HL-60/S4 (cell line): ENCODE measurements around the gene SCG2.
"Not testable (repeated sequence)": the region's sequence is repeated elsewhere in the genome, so short reads cannot be mapped to it uniquely, and the experiment has no call there.

Source experiments
- in situ Hi-C: fragments of 300-500 bp; cut with MboI; formaldehyde crosslinking; loops from 2 replicates; pipeline ENCODE4 v1.14.3; 2022; ENCODE audit warnings: low sequenced_read_pairs

The SCG2 gene

DNA sequence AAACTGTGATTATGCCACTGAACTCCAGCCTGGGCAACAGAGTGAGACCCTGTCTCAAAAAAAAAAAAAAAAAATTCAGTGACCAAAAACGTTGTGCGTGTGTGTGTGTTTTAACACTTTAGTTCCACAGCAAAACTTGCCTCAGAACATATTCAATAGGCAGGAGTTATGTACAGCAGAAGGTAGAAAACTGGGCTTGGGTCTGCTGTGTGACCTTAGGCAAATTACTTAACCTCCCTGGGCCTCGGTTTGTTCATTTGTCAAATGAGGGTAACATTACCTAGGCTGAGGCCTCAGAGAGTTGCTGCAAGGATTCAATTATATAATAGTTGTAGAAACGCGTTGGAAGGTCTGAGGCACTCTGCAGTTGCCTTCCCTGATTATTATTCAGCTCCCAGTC is 10.3 kb upstream of the SCG2 start:
- in situ Hi-C loops: no loop called here

DNA sequence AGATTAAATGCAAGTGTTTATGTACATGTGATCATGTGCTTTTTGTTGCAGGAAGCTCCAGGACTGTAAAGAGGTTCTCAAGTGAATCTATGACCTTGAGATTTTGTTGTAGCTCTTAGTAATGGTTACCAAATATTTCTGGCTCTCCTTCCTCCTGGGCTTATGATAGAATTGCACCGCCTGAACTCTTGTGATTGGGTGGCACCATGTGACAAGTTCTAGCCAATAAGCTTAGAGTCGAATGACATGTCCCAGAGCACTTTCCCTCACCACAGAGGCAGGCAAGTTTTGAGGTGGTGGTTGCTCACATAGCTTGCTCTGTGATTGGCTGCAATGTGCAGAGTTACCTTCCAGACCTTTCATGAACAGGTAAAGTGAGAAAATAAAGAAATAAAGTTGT is 8.9 kb upstream of the SCG2 start:
- in situ Hi-C loops: no loop called here

DNA sequence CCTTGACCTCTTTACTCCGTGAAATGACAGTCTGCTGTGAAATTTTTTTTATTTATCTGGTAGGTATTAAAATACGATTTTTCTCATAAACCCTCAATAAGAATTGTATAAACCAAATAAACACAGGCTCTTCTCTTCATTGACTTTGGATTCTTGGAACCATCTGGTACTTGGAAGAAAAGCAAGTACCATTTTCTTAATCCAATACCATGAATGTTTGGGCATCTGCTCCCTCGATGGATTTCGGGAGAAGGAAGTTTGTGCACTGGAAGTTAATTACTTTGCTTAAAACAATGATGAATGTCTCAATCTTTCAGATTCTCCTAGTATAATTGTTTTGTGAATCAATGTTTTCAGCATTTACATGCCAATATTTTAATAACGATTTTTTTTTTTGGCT is 5.3 kb upstream of the SCG2 start:
- in situ Hi-C loops: no loop called here

DNA sequence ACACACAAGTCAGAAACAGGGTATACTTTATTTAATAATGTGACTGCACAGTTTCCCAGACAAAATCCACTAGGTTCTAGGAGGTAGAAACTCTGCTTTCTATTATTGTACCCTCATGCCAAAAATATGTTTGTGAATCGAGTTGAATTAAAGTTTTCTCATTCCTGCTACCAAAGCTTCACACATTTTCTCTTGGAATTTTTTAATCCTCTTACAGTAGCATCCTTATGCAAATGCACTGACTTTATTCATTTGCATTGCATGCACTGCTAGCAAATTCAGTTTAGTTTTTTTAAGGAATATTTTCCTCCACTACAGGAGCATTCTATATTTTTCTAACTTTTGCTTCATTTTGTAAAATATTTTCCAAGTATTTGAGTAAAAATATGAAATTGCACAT is 4.8 kb upstream of the SCG2 start:
- in situ Hi-C loops: no loop called here

DNA sequence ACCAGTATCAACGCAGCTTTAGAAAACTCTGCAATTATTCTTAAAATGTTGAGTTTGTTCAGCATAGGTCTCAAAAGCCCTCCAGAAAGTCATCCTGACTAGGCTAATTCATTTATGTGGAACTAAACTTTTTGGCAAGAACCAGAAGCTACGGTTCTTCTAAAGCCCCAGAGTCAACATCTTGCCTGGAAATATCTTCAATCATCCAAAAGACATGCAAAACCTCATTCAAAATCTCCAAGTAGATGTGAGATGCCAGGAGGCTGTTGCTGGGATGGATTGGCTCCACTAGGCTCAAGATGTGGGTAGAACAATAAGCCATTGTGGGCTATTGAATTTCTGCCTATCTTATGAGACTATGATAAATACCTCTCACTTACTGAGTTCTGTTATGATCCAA is 2.1 kb upstream of the SCG2 start:
- in situ Hi-C loops: no loop called here

DNA sequence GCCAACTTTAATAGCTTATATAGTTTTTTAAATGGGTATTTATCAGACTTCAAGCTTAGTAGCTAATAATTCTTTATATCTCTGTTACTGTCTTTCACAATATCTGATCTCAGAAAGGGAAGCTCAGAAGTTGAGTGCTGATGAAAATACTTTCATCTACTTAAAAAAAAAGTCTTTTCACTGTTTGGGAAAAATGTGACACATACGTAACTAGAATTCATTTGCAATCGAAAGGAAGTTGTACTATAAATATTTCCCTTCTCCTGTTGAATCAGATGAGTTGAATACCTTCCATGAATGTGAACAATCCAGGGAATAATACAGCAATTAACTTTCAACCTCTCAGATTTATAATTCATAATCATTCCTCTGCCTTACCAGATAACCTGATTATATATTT is 811 bp upstream of the SCG2 start:
- in situ Hi-C loops: no loop called here

DNA sequence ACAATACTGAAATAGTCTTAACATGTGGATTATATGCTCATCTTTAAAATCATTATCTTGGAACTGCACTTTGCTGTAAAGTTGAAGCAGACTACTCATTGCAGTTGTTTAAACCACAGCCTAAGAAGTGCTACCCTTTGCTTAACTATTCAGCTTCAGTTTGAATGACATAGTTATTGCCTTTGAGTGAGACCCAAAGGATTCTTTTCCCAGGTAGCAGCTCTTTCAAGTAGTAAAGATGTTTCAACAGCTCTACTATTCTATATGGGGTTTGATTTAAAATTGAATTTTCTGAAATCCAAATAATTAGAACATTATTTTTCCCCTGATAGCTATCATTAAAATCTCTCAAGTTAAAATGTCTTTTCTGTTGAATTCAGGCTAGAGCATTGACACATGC is 1.1 kb downstream of the SCG2 start:
- in situ Hi-C loops: no loop called here

DNA sequence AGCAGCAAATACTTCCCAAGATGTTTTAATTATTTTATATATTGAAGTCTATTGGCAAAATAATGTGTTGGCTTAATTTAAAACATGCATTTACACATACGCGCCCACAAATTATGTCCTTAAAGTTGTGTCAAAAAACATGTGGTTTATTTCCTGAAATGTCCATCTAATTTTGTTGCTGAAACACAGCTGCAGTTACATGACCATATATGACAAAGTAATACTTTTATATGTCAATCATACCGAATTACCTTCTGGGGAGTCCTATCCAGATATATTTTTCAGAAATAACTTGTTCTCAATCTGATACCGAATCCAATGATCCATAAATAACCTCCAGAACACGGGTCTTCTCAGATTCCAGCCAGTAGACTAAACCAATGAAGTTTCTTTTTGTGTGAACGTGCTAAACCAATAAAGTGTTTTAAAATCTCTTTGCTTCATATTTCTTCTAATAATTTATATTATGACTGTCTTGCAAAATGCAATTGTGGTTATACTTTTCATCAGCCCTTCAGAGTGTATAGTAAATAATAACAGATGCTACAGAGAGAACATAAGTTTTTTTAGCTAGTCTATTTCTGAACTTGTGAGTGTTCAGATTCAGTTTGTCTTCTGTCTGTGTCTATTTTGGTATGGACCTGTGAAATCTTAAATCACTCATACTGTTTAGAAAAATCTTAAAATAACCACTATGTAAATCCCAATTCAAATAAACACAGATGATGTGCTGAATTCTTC is 2.4 kb downstream of the SCG2 start:
- in situ Hi-C loops: no loop called here

DNA sequence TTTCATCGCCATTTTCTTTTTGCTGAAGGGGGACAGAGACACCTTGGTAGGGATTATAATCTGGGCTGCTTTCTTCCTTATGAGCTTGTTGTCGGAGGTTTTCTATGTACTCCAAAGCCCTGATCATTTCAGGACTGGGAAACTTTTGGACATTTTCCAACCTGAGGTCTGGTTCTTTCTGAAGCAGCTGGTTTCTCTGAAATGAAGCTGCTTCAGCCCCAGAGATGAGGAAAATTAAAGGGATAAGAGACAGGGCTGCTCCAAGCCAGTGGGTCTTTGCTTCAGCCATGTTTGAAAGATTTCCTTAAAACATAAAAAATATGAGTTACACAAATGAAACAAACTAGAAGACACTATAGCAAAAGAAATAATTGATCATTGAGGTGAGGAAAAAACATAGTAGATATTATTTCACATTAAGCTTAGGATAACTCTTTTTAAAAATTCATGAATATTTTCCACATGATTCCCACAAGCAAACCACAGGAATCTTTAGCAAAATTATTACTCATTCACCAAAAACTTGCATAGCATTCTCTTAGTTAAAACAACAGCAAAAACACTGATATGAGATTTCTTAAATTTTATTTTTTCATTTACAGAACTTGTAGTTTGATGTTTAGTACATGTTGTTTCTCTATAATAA is 3.0 kb downstream of the SCG2 start:
- in situ Hi-C loops: no loop called here

DNA sequence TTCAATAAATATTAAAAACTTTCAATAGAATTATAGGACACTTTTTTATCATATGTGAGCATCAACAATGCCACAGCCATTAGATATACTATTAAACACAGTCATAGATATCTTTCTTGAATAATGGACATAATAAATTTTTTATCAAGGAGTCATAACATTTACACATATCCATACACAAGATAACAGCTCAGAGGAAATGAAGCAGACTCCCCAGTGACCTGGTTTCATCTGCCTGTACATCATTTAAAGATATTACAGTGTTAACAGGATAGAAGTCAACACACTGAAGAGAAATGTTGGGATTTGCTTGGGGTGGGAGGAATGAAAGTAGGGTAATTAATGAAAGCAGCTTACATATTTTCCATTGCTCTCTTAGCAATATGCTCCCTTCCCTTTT is 5.1 kb downstream of the SCG2 start:
- in situ Hi-C loops: no loop called here

DNA sequence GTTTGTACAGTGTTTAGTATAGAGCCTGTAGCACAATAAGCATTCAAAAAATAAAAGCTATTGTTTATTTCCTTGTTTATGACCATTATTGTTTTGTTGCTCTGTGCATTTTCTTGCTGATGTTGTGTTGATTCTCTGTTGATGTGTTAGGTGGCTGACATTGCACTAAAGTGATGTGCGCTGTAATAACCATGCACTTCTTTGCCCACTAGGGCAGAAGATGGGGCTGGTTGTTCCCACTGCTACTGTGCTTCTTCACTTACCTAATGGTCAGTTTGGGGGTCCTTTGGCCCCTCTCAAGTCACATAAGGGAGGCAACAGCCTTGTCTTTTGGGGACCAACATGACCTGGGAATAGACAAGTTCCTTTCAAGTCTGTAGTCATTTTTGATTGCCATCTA is 6.0 kb downstream of the SCG2 start:
- in situ Hi-C loops: no loop called here

DNA sequence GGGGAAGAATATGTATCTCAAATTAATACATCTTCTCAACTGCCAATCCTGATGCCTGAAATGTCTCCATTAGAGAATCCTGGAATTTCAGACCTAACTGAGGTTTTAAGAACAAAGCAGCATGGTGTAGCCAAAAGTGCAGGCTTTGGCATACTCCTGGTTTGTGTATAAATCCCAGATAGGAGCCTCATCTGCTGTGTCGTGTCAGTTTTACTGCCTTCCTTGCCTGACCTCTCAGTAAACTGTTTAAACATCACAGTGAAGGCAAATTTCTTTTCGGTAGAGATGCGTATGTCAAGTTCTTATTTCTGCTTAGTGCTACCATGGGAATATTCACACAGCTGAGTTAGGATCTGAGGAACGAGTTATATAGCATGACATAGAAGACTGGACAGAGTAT is 7.3 kb downstream of the SCG2 start:
- in situ Hi-C loops: no loop called here

DNA sequence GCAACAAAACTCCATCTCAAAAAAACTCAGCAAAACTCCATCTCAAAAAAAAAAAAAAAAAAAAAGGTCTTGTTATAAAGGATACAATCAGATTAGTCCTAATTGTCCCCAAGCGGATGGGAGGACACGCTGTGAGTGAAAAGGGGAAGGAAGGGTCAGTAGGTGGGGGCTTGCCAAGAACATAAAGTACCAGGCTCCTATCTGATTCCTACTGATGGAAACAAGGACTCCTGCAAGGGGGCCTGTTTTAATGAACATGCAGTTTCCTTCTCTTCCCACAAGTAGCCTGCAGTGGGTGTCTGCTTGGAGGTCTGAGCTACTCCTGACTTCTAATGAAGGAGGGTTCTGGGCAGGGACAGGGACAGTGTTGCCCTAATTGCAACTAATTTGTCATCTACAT is 7.9 kb downstream of the SCG2 start:
- in situ Hi-C loops: no loop called here

DNA sequence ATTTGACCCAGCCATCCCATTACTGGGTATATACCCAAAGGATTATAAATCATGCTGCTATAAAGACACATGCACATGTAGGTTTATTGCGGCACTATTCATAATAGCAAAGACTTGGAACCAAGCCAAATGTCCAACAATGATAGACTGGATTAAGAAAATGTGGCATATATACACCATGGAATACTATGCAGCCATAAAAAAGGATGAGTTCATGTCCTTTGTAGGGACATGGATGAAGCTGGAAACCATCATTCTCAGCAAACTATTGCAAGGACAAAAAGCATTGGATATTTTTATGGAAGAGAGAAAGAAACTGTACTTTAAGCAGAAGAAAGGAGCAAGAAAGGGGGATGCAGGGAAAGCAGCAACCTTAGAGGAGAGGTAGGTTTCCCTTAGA is 9.5 kb downstream of the SCG2 start:
- in situ Hi-C loops: not testable (repeated sequence)

DNA sequence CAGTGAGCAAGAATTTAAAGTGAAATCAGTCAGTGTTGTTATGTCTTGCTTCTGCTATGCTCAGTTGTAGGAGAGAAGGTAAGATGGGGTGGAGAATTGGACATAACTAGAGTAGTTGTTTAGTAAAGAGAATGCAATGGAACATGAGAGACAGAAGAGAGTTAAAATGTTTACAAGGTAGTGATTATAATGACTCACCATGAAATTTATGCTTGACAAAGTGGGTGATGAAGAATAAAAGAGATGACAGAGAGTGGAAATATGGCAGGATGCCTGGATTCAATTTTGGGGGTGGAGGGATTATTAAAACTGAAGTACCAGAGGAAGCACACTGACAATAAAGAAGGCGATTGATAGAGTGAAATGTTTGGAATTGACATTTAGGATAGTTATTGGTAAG is 10.6 kb downstream of the SCG2 start:
- in situ Hi-C loops: no loop called here

DNA sequence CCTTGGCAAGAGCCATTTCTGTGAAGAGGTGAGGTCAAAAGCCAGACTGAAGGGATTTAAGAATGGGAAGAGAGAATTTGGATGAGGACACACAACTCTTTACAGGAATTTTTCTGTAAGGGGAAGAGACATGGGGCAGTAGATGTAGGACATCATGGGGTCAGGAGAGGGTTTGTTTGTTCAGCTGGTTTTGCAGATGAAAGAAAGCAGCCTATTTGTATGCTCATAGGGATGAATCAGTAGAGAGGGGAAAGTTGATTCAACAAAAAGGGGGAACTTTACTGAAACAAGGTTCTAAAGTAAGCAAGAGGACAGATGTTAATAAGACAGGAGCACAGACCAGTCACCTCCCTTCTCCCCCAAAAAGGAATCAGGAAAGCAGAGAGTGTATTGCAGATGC is 11.2 kb downstream of the SCG2 start:
- in situ Hi-C loops: no loop called here

DNA sequence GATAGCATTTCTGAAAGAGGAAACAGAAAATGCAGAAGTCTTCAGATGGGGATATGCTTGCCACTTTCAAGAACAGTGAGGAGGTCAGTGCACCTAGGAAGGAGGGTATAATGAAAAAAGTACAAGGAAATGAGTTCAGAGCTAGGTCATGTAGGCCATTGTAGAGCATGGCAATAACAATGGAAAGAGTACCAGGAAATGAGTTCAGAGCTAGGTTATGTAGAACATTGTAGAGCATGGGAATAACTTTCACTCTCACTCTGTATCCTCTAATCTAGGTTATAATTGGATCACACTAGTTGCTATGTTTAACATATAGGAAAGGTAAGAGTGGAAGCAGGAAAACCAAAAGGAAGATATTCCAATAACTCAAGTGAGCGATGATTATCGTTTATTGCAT is 12.3 kb downstream of the SCG2 start:
- in situ Hi-C loops: no loop called here

DNA sequence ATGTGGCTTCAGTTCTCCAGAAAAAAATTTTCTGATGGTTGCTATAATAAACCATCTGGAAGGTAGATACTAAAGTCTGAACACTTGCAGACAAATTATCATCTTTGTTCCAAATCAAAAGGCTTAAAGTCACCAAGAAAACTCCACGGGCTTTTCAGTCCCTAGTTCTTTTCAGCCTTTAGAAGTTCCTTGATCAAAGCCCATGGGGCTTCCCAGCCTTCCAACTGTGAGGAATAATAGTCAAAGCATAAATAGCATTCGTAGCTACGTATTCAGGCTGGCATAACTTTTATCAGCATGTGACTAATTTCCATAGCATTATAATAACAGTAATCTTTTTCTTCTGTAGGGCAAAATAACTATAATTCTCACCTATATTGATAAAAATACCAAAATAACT is 13.9 kb downstream of the SCG2 start:
- in situ Hi-C loops: no loop called here

DNA sequence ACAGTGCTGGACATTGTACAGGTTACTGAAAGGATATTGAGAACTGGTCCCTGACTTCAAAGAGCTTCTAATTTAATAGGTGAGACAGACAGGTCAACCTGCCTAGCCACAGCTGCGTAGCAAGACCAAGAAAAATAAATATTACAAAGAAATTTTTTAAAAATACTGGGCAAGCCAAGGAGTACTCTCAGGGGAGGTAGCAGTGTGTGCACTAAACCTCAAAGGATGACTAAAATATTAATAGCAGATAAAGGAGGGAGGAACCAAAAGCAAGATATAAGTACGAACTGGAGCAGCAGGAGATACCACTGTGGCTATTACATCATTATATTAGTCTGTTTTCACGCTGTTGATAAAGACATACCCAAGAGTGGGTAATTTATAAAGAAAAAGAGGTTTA is 14.9 kb downstream of the SCG2 start:
- in situ Hi-C loops: no loop called here

DNA sequence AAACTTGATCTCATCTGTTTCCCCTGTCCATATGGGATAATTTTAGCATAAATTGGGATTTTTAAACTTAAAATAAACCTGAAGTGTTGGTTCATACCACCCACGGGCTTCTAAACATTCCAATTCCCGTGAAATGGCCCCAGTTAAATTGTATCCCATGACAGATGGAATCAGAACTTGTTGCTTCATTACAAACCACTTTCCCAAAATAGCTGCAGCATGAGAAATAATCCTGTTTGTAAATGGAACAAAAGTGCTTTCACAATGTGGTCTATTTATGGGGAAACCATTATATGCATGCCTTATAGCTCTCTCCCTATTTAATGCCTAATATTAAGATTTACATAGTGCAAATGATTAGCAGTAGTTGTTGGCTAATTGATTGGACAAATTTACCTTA is 15.9 kb downstream of the SCG2 start:
- in situ Hi-C loops: no loop called here

DNA sequence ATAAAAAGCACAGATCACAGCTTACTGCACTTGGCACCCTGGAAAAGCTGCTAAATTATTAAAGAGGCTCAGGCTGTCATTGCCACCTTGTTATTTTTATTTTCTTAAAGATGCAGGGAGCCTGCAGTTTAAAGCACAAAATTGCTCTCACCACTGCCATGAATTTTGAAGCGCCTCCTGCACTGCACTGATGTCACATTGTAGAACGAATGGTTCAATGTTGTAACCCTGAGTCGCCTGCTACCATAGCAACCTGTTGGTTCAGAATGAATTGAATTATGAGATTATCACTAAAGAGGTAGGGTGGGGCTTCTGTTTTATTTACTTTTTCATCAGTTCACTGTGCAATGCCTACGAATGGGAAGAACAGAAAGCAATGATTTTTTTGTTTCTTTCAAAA is 16.5 kb downstream of the SCG2 start:
- in situ Hi-C loops: no loop called here

DNA sequence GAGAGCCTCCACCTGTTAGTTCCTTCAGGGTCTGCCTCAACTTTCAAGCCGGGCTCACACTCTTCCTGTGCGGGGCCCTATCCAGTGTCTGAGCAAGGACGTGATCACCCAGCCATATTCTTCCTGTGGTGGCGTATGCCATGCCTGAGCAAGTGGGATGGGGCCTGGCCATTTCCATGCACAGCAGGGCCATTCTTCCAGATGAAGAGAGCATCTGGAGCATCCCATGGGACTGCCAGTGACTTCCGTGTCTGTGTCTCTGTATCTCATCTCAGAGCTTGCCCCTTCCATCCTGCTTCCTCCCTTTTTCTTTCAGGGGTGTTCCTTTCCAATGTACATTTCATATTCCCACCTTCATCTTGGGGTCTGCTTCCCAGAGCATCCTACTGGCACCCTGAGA is 20.2 kb downstream of the SCG2 start:
- in situ Hi-C loops: no loop called here

DNA sequence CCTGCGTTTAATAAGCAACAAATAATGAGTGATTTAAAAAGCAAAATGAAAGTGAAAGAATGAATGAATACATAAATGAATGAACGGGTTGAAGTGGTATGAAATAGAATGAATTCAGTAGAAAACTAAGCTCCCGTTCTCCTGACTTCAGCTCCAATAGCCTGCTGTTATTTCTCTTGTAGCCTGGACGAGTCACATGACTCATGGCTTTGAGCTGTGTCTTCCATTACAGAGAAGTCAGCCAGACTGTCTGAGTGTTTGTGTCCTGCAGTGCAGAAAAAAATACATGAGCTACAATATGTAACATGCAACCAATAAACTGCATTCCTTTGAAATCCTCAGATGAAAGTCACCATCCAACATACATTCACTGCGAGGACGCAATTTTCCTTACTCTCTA is 21.2 kb downstream of the SCG2 start:
- in situ Hi-C loops: no loop called here
